ENCODE results near the gene PIK3AP1. TPM values are rescaled to one million over a fixed set of nuclear protein-coding genes. Genes with fewer than 3 reads are reported as not detected.

The PIK3AP1 gene
- polyA plus RNA-seq, 2 donors, result 0.31 to 0.47 TPM

GRCh38 chr10:96626795-96627194 is 93.5 kb downstream of the PIK3AP1 start:
- no peaks in the 10 kb centered on the region for H3K36me3 ChIP-seq (ENCODE audit: control insufficient read depth in 2 of 2, insufficient read depth in 2 of 2, low read length in 1 of 2)
- no peak overlapping the region for H3K4me3 ChIP-seq (ENCODE audit: low read depth in 1 of 2, low read length in 2 of 2)
- no peaks in the 10 kb centered on the region for H3K4me1 ChIP-seq (ENCODE audit: control insufficient read depth in 2 of 2, insufficient read depth in 2 of 2, low read length in 1 of 2)
- H3K27me3 ChIP-seq (ENCODE audit: control insufficient read depth in 1 of 2, insufficient read depth in 2 of 2, low read length in 2 of 2), result no peaks in the 10 kb centered on the region
- H3K27ac ChIP-seq (ENCODE audit: low read depth in 2 of 2, low read length in 1 of 2), result no peak overlapping the region
- H3K9me3 ChIP-seq (ENCODE audit: control insufficient read depth in 2 of 2, insufficient read depth in 1 of 2, low read depth in 1 of 2, low read length in 1 of 2), result no peaks in the 10 kb centered on the region
- WGBS, 2 donors, result 82 to 87% methylated on average over 5 of the region's 5 CpGs

- Histone ChIP-seq H3K27ac (ENCODE audit: low read depth in 2 of 2, low read length in 1 of 2) (no peak overlapping the region), H3K27me3 (ENCODE audit: control insufficient read depth in 1 of 2, insufficient read depth in 2 of 2, low read length in 2 of 2) (no peaks in the 10 kb centered on the region), H3K36me3 (ENCODE audit: control insufficient read depth in 2 of 2, insufficient read depth in 2 of 2, low read length in 1 of 2) (peaks cover 0 to 2% of the 10 kb centered on the region in 2 donors), H3K9me3 (ENCODE audit: control insufficient read depth in 2 of 2, insufficient read depth in 1 of 2, low read depth in 1 of 2, low read length in 1 of 2) (no peaks in the 10 kb centered on the region), H3K4me1 (ENCODE audit: control insufficient read depth in 2 of 2, insufficient read depth in 2 of 2, low read length in 1 of 2) (peaks cover 0 to 5% of the 10 kb centered on the region in 2 donors), H3K4me3 (ENCODE audit: low read depth in 1 of 2, low read length in 2 of 2) (no peak overlapping the region)
- 52 to 75% methylated on average over 1 of the region's 1 CpG for WGBS, 2 donors
These were observed 95.1 kb downstream of the PIK3AP1 start for GRCh38 chr10:96625173-96625572.

- H3K9me3 ChIP-seq (ENCODE audit: control insufficient read depth in 2 of 2, insufficient read depth in 1 of 2, low read depth in 1 of 2, low read length in 1 of 2), result no peaks in the 10 kb centered on the region
- H3K4me3 ChIP-seq (ENCODE audit: low read depth in 1 of 2, low read length in 2 of 2), result no peak overlapping the region
- H3K27ac ChIP-seq (ENCODE audit: low read depth in 2 of 2, low read length in 1 of 2), result no peak overlapping the region
- no peaks in the 10 kb centered on the region for H3K27me3 ChIP-seq (ENCODE audit: control insufficient read depth in 1 of 2, insufficient read depth in 2 of 2, low read length in 2 of 2)
- H3K36me3 ChIP-seq (ENCODE audit: control insufficient read depth in 2 of 2, insufficient read depth in 2 of 2, low read length in 1 of 2), result peaks cover 0 to 2% of the 10 kb centered on the region in 2 donors
- H3K4me1 ChIP-seq (ENCODE audit: control insufficient read depth in 2 of 2, insufficient read depth in 2 of 2, low read length in 1 of 2), result peaks cover 0 to 5% of the 10 kb centered on the region in 2 donors
- WGBS, 2 donors, result 87 to 89% methylated on average over 6 of the region's 6 CpGs
These were observed 98.1 kb downstream of the PIK3AP1 start for GRCh38 chr10:96622013-96622787.

- H3K27ac ChIP-seq (ENCODE audit: low read depth in 2 of 2, low read length in 1 of 2), result no peak overlapping the region
- WGBS, 2 donors, result 68 to 74% methylated on average over 17 of the region's 17 CpGs
- H3K27me3 ChIP-seq (ENCODE audit: control insufficient read depth in 1 of 2, insufficient read depth in 2 of 2, low read length in 2 of 2), result no peaks in the 10 kb centered on the region
- H3K36me3 ChIP-seq (ENCODE audit: control insufficient read depth in 2 of 2, insufficient read depth in 2 of 2, low read length in 1 of 2), result peaks cover 0 to 2% of the 10 kb centered on the region in 2 donors
- peaks cover 0 to 5% of the 10 kb centered on the region in 2 donors for H3K4me1 ChIP-seq (ENCODE audit: control insufficient read depth in 2 of 2, insufficient read depth in 2 of 2, low read length in 1 of 2)
- no peak overlapping the region for H3K4me3 ChIP-seq (ENCODE audit: low read depth in 1 of 2, low read length in 2 of 2)
- H3K9me3 ChIP-seq (ENCODE audit: control insufficient read depth in 2 of 2, insufficient read depth in 1 of 2, low read depth in 1 of 2, low read length in 1 of 2), result no peaks in the 10 kb centered on the region
These were observed 100.2 kb downstream of the PIK3AP1 start for GRCh38 chr10:96619796-96620773.

- Histone ChIP-seq H3K27ac (ENCODE audit: low read depth in 2 of 2, low read length in 1 of 2) (no peak overlapping the region), H3K4me1 (ENCODE audit: control insufficient read depth in 2 of 2, insufficient read depth in 2 of 2, low read length in 1 of 2) (peaks cover 0 to 5% of the 10 kb centered on the region in 2 donors), H3K36me3 (ENCODE audit: control insufficient read depth in 2 of 2, insufficient read depth in 2 of 2, low read length in 1 of 2) (peaks cover 0 to 2% of the 10 kb centered on the region in 2 donors), H3K4me3 (ENCODE audit: low read depth in 1 of 2, low read length in 2 of 2) (no peak overlapping the region), H3K9me3 (ENCODE audit: control insufficient read depth in 2 of 2, insufficient read depth in 1 of 2, low read depth in 1 of 2, low read length in 1 of 2) (no peaks in the 10 kb centered on the region), H3K27me3 (ENCODE audit: control insufficient read depth in 1 of 2, insufficient read depth in 2 of 2, low read length in 2 of 2) (no peaks in the 10 kb centered on the region)
- 76 to 87% methylated on average over 11 of the region's 11 CpGs for WGBS, 2 donors
These were observed 101.2 kb downstream of the PIK3AP1 start for GRCh38 chr10:96619120-96619519.

- H3K27me3 ChIP-seq (ENCODE audit: control insufficient read depth in 1 of 2, insufficient read depth in 2 of 2, low read length in 2 of 2), result no peaks in the 10 kb centered on the region
- H3K9me3 ChIP-seq (ENCODE audit: control insufficient read depth in 2 of 2, insufficient read depth in 1 of 2, low read depth in 1 of 2, low read length in 1 of 2), result no peaks in the 10 kb centered on the region
- peaks cover 0 to 5% of the 10 kb centered on the region in 2 donors for H3K4me1 ChIP-seq (ENCODE audit: control insufficient read depth in 2 of 2, insufficient read depth in 2 of 2, low read length in 1 of 2)
- no peak overlapping the region for H3K27ac ChIP-seq (ENCODE audit: low read depth in 2 of 2, low read length in 1 of 2)
- 19 to 28% methylated on average over 2 of the region's 2 CpGs for WGBS, 2 donors
- peaks cover 0 to 2% of the 10 kb centered on the region in 2 donors for H3K36me3 ChIP-seq (ENCODE audit: control insufficient read depth in 2 of 2, insufficient read depth in 2 of 2, low read length in 1 of 2)
- no peak overlapping the region for H3K4me3 ChIP-seq (ENCODE audit: low read depth in 1 of 2, low read length in 2 of 2)
These were observed 101.7 kb downstream of the PIK3AP1 start for GRCh38 chr10:96618653-96619052.

- no peaks in the 10 kb centered on the region for H3K9me3 ChIP-seq (ENCODE audit: control insufficient read depth in 2 of 2, insufficient read depth in 1 of 2, low read depth in 1 of 2, low read length in 1 of 2)
- H3K4me1 ChIP-seq (ENCODE audit: control insufficient read depth in 2 of 2, insufficient read depth in 2 of 2, low read length in 1 of 2), result peaks cover 0 to 5% of the 10 kb centered on the region in 2 donors
- no peaks in the 10 kb centered on the region for H3K27me3 ChIP-seq (ENCODE audit: control insufficient read depth in 1 of 2, insufficient read depth in 2 of 2, low read length in 2 of 2)
- H3K27ac ChIP-seq (ENCODE audit: low read depth in 2 of 2, low read length in 1 of 2), result no peak overlapping the region
- H3K4me3 ChIP-seq (ENCODE audit: low read depth in 1 of 2, low read length in 2 of 2), result no peak overlapping the region
- peaks cover 0 to 2% of the 10 kb centered on the region in 2 donors for H3K36me3 ChIP-seq (ENCODE audit: control insufficient read depth in 2 of 2, insufficient read depth in 2 of 2, low read length in 1 of 2)
- 77% methylated on average over 4 of the region's 4 CpGs for whole genome bisulfite sequencing, 2 donors
These were observed 103.4 kb downstream of the PIK3AP1 start for GRCh38 chr10:96616961-96617360.

- H3K27me3 ChIP-seq (ENCODE audit: control insufficient read depth in 1 of 2, insufficient read depth in 2 of 2, low read length in 2 of 2), result no peaks in the 10 kb centered on the region
- no peaks in the 10 kb centered on the region for H3K9me3 ChIP-seq (ENCODE audit: control insufficient read depth in 2 of 2, insufficient read depth in 1 of 2, low read depth in 1 of 2, low read length in 1 of 2)
- no peak overlapping the region for H3K27ac ChIP-seq (ENCODE audit: low read depth in 2 of 2, low read length in 1 of 2)
- H3K4me1 ChIP-seq (ENCODE audit: control insufficient read depth in 2 of 2, insufficient read depth in 2 of 2, low read length in 1 of 2), result peaks cover 0 to 3% of the 10 kb centered on the region in 2 donors
- 86 to 93% methylated on average over 2 of the region's 2 CpGs for WGBS, 2 donors
- H3K36me3 ChIP-seq (ENCODE audit: control insufficient read depth in 2 of 2, insufficient read depth in 2 of 2, low read length in 1 of 2), result no peaks in the 10 kb centered on the region
- no peak overlapping the region for H3K4me3 ChIP-seq (ENCODE audit: low read depth in 1 of 2, low read length in 2 of 2)
These were observed 105.8 kb downstream of the PIK3AP1 start for GRCh38 chr10:96614515-96614914.

GRCh38 chr10:96613576-96613975 is 106.7 kb downstream of the PIK3AP1 start:
- WGBS, 2 donors, result 88 to 95% methylated on average over 3 of the region's 3 CpGs
- Histone ChIP-seq H3K9me3 (ENCODE audit: control insufficient read depth in 2 of 2, insufficient read depth in 1 of 2, low read depth in 1 of 2, low read length in 1 of 2) (no peaks in the 10 kb centered on the region), H3K27ac (ENCODE audit: low read depth in 2 of 2, low read length in 1 of 2) (no peak overlapping the region), H3K4me1 (ENCODE audit: control insufficient read depth in 2 of 2, insufficient read depth in 2 of 2, low read length in 1 of 2) (peaks cover 0 to 3% of the 10 kb centered on the region in 2 donors), H3K36me3 (ENCODE audit: control insufficient read depth in 2 of 2, insufficient read depth in 2 of 2, low read length in 1 of 2) (no peaks in the 10 kb centered on the region), H3K27me3 (ENCODE audit: control insufficient read depth in 1 of 2, insufficient read depth in 2 of 2, low read length in 2 of 2) (no peaks in the 10 kb centered on the region), H3K4me3 (ENCODE audit: low read depth in 1 of 2, low read length in 2 of 2) (no peak overlapping the region)

Measured in esophagus (tissue), 2 donors.